ENCODE results near the gene CREB5. TPM values are rescaled to one million over a fixed set of nuclear protein-coding genes. Genes with fewer than 3 reads are reported as not detected.
A peak's percentile ranks its signal among the peaks of the same experiment; 100 is the strongest.

CREB5 gene
- total and polyA plus RNA-seq, 2 donors from 2014 or later, result 3.4 to 27.2 TPM

GRCh38 chr7:28542410-28542809, 130.1 kb downstream of the CREB5 start:
- DNase-seq (no peak), FAIRE-seq (no peak)
- Histone ChIP-seq H3K27me3 (ENCODE audit: control insufficient read depth, insufficient read depth, low read length) (no peaks in the 10 kb centered on the region), H3K36me3 (ENCODE audit: control insufficient read depth in 2 of 3, insufficient read depth in 3 of 3, low read length in 3 of 3) (no peaks in the 10 kb centered on the region), H3K27ac (ENCODE audit: low read depth in 2 of 2, low read length in 2 of 2) (no peak overlapping the region), H3K4me1 (ENCODE audit: control insufficient read depth in 2 of 3, insufficient read depth in 2 of 3, low read depth in 1 of 3, low read length in 3 of 3) (no peaks in the 10 kb centered on the region), H3K9me3 (ENCODE audit: control insufficient read depth in 2 of 3, insufficient read depth in 1 of 3, low read length in 3 of 3) (no peaks in the 10 kb centered on the region), H3K9ac (ENCODE audit: low read length in 3 of 3) (no peak overlapping the region), H3K4me3 (ENCODE audit: low read length in 3 of 3) (no peak overlapping the region)
- intact Hi-C loops (cut with DNase I), result no loop called here
- no peak for TF ChIP-seq CTCF (IDR thresholded peaks at IDR 0.05; ENCODE audit: borderline replicate concordance, extremely low read depth, insufficient read depth)

- no peak overlapping the region for H3K4me3 ChIP-seq (ENCODE audit: low read length in 3 of 3)
- DNase-seq, result peak in 1 of 5 donors; percentile 27
- intact Hi-C loops (cut with DNase I), result no loop called here
- no peak overlapping the region for H3K27ac ChIP-seq (ENCODE audit: low read depth in 2 of 2, low read length in 2 of 2)
- H3K27me3 ChIP-seq (ENCODE audit: control insufficient read depth, insufficient read depth, low read length), result no peaks in the 10 kb centered on the region
- no peak for FAIRE-seq
- H3K36me3 ChIP-seq (ENCODE audit: control insufficient read depth in 2 of 3, insufficient read depth in 3 of 3, low read length in 3 of 3), result no peaks in the 10 kb centered on the region
- H3K9me3 ChIP-seq (ENCODE audit: control insufficient read depth in 2 of 3, insufficient read depth in 1 of 3, low read length in 3 of 3), result no peaks in the 10 kb centered on the region
- no peak overlapping the region for H3K9ac ChIP-seq (ENCODE audit: low read length in 3 of 3)
- H3K4me1 ChIP-seq (ENCODE audit: control insufficient read depth in 2 of 3, insufficient read depth in 2 of 3, low read depth in 1 of 3, low read length in 3 of 3), result no peaks in the 10 kb centered on the region
- no peak for TF ChIP-seq CTCF (IDR thresholded peaks at IDR 0.05; ENCODE audit: borderline replicate concordance, extremely low read depth, insufficient read depth)
These were observed 132.3 kb downstream of the CREB5 start for GRCh38 chr7:28544453-28545117.

- FAIRE-seq, result no peak
- intact Hi-C loops (cut with DNase I), result no loop called here
- no peak for TF ChIP-seq CTCF (IDR thresholded peaks at IDR 0.05; ENCODE audit: borderline replicate concordance, extremely low read depth, insufficient read depth)
- Histone ChIP-seq H3K4me1 (ENCODE audit: control insufficient read depth in 2 of 3, insufficient read depth in 2 of 3, low read depth in 1 of 3, low read length in 3 of 3) (no peaks in the 10 kb centered on the region), H3K27me3 (ENCODE audit: control insufficient read depth, insufficient read depth, low read length) (no peaks in the 10 kb centered on the region), H3K9me3 (ENCODE audit: control insufficient read depth in 2 of 3, insufficient read depth in 1 of 3, low read length in 3 of 3) (no peaks in the 10 kb centered on the region), H3K36me3 (ENCODE audit: control insufficient read depth in 2 of 3, insufficient read depth in 3 of 3, low read length in 3 of 3) (no peaks in the 10 kb centered on the region), H3K27ac (ENCODE audit: low read depth in 2 of 2, low read length in 2 of 2) (no peak overlapping the region), H3K4me3 (ENCODE audit: low read length in 3 of 3) (no peak overlapping the region), H3K9ac (ENCODE audit: low read length in 3 of 3) (no peak overlapping the region)
- no peak for DNase-seq
These were observed 133.7 kb downstream of the CREB5 start for GRCh38 chr7:28546067-28546466.

- no peaks in the 10 kb centered on the region for H3K27me3 ChIP-seq (ENCODE audit: control insufficient read depth, insufficient read depth, low read length)
- H3K4me1 ChIP-seq (ENCODE audit: control insufficient read depth in 2 of 3, insufficient read depth in 2 of 3, low read depth in 1 of 3, low read length in 3 of 3), result no peaks in the 10 kb centered on the region
- H3K9me3 ChIP-seq (ENCODE audit: control insufficient read depth in 2 of 3, insufficient read depth in 1 of 3, low read length in 3 of 3), result no peaks in the 10 kb centered on the region
- FAIRE-seq, result no peak
- H3K27ac ChIP-seq (ENCODE audit: low read depth in 2 of 2, low read length in 2 of 2), result no peak overlapping the region
- H3K36me3 ChIP-seq (ENCODE audit: control insufficient read depth in 2 of 3, insufficient read depth in 3 of 3, low read length in 3 of 3), result no peaks in the 10 kb centered on the region
- TF ChIP-seq CTCF (IDR thresholded peaks at IDR 0.05; ENCODE audit: borderline replicate concordance, extremely low read depth, insufficient read depth), result no peak
- no peak overlapping the region for H3K4me3 ChIP-seq (ENCODE audit: low read length in 3 of 3)
- no peak overlapping the region for H3K9ac ChIP-seq (ENCODE audit: low read length in 3 of 3)
- intact Hi-C loops (cut with DNase I), result no loop called here
- no peak for DNase-seq
These were observed 134.8 kb downstream of the CREB5 start for GRCh38 chr7:28547115-28547514.
